ENCODE data around the gene GPR55. TPM values are rescaled to one million over a fixed set of nuclear protein-coding genes. Genes with fewer than 3 reads are reported as not detected.

GPR55 gene
- total and polyA plus RNA-seq, 2 of the 8 experiments (the other 6 are each of a cell fraction or from before 2014, with no cell fraction given), result not detected

GRCh38 chr2:230934231-230935129 is 9.4 kb upstream of the GPR55 start:
- H3K79me2 ChIP-seq (ENCODE audit: control insufficient read depth in 1 of 2, insufficient read depth in 2 of 2, low read length in 2 of 2), result no peaks in the 10 kb centered on the region
- H3K4me3 ChIP-seq (ENCODE audit: extremely low read depth in 1 of 4, insufficient read depth in 2 of 4, low read depth in 3 of 4, low read length in 4 of 4), result no peak overlapping the region
- H3K27me3 ChIP-seq (replicated peaks in 1 of 4; ENCODE audit: control insufficient read depth in 3 of 4, extremely low read depth in 1 of 4, insufficient read depth in 3 of 4, low read length in 3 of 4), result no peaks in the 10 kb centered on the region
- H4K8ac ChIP-seq (ENCODE audit: extremely low read depth, insufficient read depth, low read length), result 0 out of 2 replicates have a peak overlapping the region, but pooled peaks have one; percentile 35
- H3K23me2 ChIP-seq (ENCODE audit: low read depth, low read length), result no peaks in the 10 kb centered on the region
- H3K18ac ChIP-seq (ENCODE audit: extremely low read depth, low read length), result no peak overlapping the region
- no peak overlapping the region for H2BK5ac ChIP-seq (ENCODE audit: low read depth, low read length)
- no peak overlapping the region for H2BK120ac ChIP-seq (replicated peaks; ENCODE audit: low read depth, low read length)
- no peak overlapping the region for H3K27ac ChIP-seq (ENCODE audit: low read depth, low read length)
- H2AFZ ChIP-seq (ENCODE audit: low read length), result no peak overlapping the region
- no peak overlapping the region for H3K4me2 ChIP-seq (ENCODE audit: insufficient read depth in 1 of 2, low read depth in 2 of 2, low read length in 2 of 2)
- no peaks in the 10 kb centered on the region for H3K36me3 ChIP-seq (ENCODE audit: control insufficient read depth in 2 of 4, insufficient read depth in 4 of 4, low read length in 3 of 4)
- H4K91ac ChIP-seq (replicated peaks; ENCODE audit: insufficient read length, low read length), result no peak overlapping the region
- no peak overlapping the region for H3K56ac ChIP-seq (replicated peaks; ENCODE audit: insufficient read length, low read depth, low read length)
- no peak overlapping the region for H3K14ac ChIP-seq (ENCODE audit: insufficient read length)
- H2BK15ac ChIP-seq (ENCODE audit: low read length), result no peak overlapping the region
- CTCF ChIA-PET (ENCODE audit: partially characterized antibody), result interaction anchor here (1.7 to 15.3 kb wide), 5 partner anchors 10 to 68 kb away, joined by 4 to 332 read pairs (median 8); partner anchors contain the start of gene GPR55
- POLR2A ChIA-PET (ENCODE audit: partially characterized antibody), result interaction anchor here (0.7 to 1.2 kb wide), 2 partner anchors 61 to 112 kb away, joined by 3 read pairs; no protein-coding TSS in a partner anchor
- 86% methylated on average over 17 of the region's 17 CpGs; no CpG with 5 or more reads in 1 of the 2 experiments for WGBS, 2 experiments (ENCODE audit: extremely low coverage in 1 of 2, insufficient coverage in 1 of 2, insufficient read length in 1 of 2, insufficient replicate concordance in 2 of 2, low coverage in 1 of 2, low lambda C conversion rate in 2 of 2, missing lambda C conversion rate in 1 of 2)
- no peak overlapping the region for H2BK20ac ChIP-seq (ENCODE audit: low read length)
- DNase-seq (ENCODE audit: low read depth in 1 of 2, low spot score in 2 of 2) (peak in 1 of 2 experiments; percentile 45), FAIRE-seq (no peak)
- H3K23ac ChIP-seq (ENCODE audit: insufficient read length), result no peak overlapping the region
- no peaks in the 10 kb centered on the region for H3K9me3 ChIP-seq (ENCODE audit: insufficient read depth in 2 of 2, low read depth in 1 of 2, low read length in 1 of 2)
- peaks cover 0 to 9% (median 4%) of the 10 kb centered on the region in 4 experiments; a peak in 3 of 7 replicates for H3K4me1 ChIP-seq (replicated peaks in 1 of 4; ENCODE audit: control insufficient read depth in 3 of 4, insufficient read depth in 4 of 4, low read length in 3 of 4)
- H2BK12ac ChIP-seq (ENCODE audit: low read depth, low read length), result no peak overlapping the region
- H3K9ac ChIP-seq (replicated peaks in 1 of 4; ENCODE audit: extremely low read depth in 1 of 4, low read depth in 3 of 4, low read length in 3 of 4), result no peak overlapping the region
- no peak overlapping the region for H4K5ac ChIP-seq (ENCODE audit: insufficient read length, low read depth, low read length)
- no peaks in the 10 kb centered on the region for H4K20me1 ChIP-seq (replicated peaks in 1 of 2; ENCODE audit: control insufficient read depth in 1 of 2, insufficient read depth in 2 of 2, low read length in 2 of 2)
- no peak overlapping the region for H3K4ac ChIP-seq (replicated peaks; ENCODE audit: insufficient read length, low read depth, low read length)
- H3K79me1 ChIP-seq (ENCODE audit: low read depth, low read length), result no peaks in the 10 kb centered on the region
- no peak overlapping the region for H2AK5ac ChIP-seq (ENCODE audit: low read depth, low read length)
- TF ChIP-seq POLR2AphosphoS5 (IDR thresholded peaks at IDR 0.05; ENCODE audit: low read depth, low read length), result no peak
- TF ChIP-seq TAF1 (IDR thresholded peaks at IDR 0.05; ENCODE audit: low read depth, low read length), result no peak
- TF ChIP-seq, protein P1, sequence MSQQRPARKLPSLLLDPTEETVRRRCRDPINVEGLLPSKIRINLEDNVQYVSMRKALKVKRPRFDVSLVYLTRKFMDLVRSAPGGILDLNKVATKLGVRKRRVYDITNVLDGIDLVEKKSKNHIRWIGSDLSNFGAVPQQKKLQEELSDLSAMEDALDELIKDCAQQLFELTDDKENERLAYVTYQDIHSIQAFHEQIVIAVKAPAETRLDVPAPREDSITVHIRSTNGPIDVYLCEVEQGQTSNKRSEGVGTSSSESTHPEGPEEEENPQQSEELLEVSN (IDR thresholded peaks at IDR 0.05), result no peak
- TF ChIP-seq POLR2A (IDR thresholded peaks at IDR 0.05; ENCODE audit: control extremely low read depth in 1 of 2, low read depth in 2 of 2, low read length in 2 of 2), result no peak
- TF ChIP-seq MAFK (IDR thresholded peaks at IDR 0.05; ENCODE audit: low read depth, low read length), result no peak
- TF ChIP-seq CBX8 (IDR thresholded peaks at IDR 0.05; ENCODE audit: borderline replicate concordance, low read depth, low read length), result no peak
- no peak for TF ChIP-seq KDM1A (IDR thresholded peaks at IDR 0.05; ENCODE audit: borderline replicate concordance, low read length)
- TF ChIP-seq HDAC2 (IDR thresholded peaks at IDR 0.05; ENCODE audit: borderline replicate concordance in 1 of 2, low read depth in 2 of 2, low read length in 2 of 2), result no peak
- TF ChIP-seq BACH1 (IDR thresholded peaks at IDR 0.05; ENCODE audit: low read length), result no peak
- no peak for TF ChIP-seq TEAD4 (IDR thresholded peaks at IDR 0.05; ENCODE audit: low read depth, low read length)
- TF ChIP-seq CBX5 (IDR thresholded peaks at IDR 0.05; ENCODE audit: low read depth, low read length), result no peak

Data from H1 (cell line).